ENCODE results near the gene ITGAV.
"Not testable (repeated sequence)": the region's sequence is repeated elsewhere in the genome, so short reads cannot be mapped to it uniquely, and the experiment has no call there.

ITGAV gene

GRCh38 chr2:186589612-186590349 is at the start of gene ITGAV:
ITGAV (plus strand) TSS chr2:186590056; CDS start chr2:186590339, 283 bp downstream.
- peak; percentile 93 to 96 (median 95) for DNase-seq

GRCh38 chr2:186540941-186541340 is 48.9 kb upstream of the ITGAV start:
- no peak for DNase-seq

- no peak for DNase-seq
Measured at GRCh38 chr2:186542002-186542401, 47.9 kb upstream of the ITGAV start.

- peak; percentile 5 to 53 (median 52) for DNase-seq
Measured at GRCh38 chr2:186543561-186544131, 46.2 kb upstream of the ITGAV start.

- DNase-seq: peak; percentile 78 to 93 (median 89)
Measured at GRCh38 chr2:186544255-186544675, 45.6 kb upstream of the ITGAV start.

GRCh38 chr2:186546846-186547245 is 43.0 kb upstream of the ITGAV start:
- no peak for DNase-seq

- DNase-seq: no peak
Measured at GRCh38 chr2:186551323-186552050, 38.4 kb upstream of the ITGAV start.

GRCh38 chr2:186554429-186554828 is 35.4 kb upstream of the ITGAV start:
- peak; percentile 14 to 68 (median 52) for DNase-seq

GRCh38 chr2:186554850-186555671 is 34.8 kb upstream of the ITGAV start:
- DNase-seq: peak; percentile 51 to 68 (median 67)

- no peak for DNase-seq
Measured at GRCh38 chr2:186558512-186559276, 31.2 kb upstream of the ITGAV start.

GRCh38 chr2:186559370-186559769 is 30.5 kb upstream of the ITGAV start:
- no peak for DNase-seq

GRCh38 chr2:186559848-186560247 is 30.0 kb upstream of the ITGAV start:
- DNase-seq: no peak

- no peak for DNase-seq
Measured at GRCh38 chr2:186560254-186560653, 29.6 kb upstream of the ITGAV start.

GRCh38 chr2:186561467-186562208 is 28.2 kb upstream of the ITGAV start:
- DNase-seq: no peak

- DNase-seq: no peak
Measured at GRCh38 chr2:186562209-186562578, 27.7 kb upstream of the ITGAV start.

- DNase-seq: not testable (repeated sequence)
Measured at GRCh38 chr2:186568600-186568999, 21.3 kb upstream of the ITGAV start.

- not testable (repeated sequence) for DNase-seq
Measured at GRCh38 chr2:186569127-186569526, 20.7 kb upstream of the ITGAV start.

- no peak for DNase-seq
Measured at GRCh38 chr2:186569897-186570296, 20.0 kb upstream of the ITGAV start.

GRCh38 chr2:186570604-186571003 is 19.3 kb upstream of the ITGAV start:
- peak in 2 of 3 donors; percentile 27 to 30 for DNase-seq

GRCh38 chr2:186572705-186573104 is 17.2 kb upstream of the ITGAV start:
- peak; percentile 36 to 48 (median 46) for DNase-seq

GRCh38 chr2:186573531-186573930 is 16.3 kb upstream of the ITGAV start:
- DNase-seq: no peak

Measured in suppressor macrophage treated with lipopolysaccharide for 1 hour (primary cell).